Stimulated activated CD8-positive, alpha-beta memory T cell treated with anti-CD3 and anti-CD28 coated beads, Interleukin-7, amount 100 ng/mL, for 48 hours (primary cell): Measurements from ENCODE around the gene RPL36A.
A peak's percentile ranks its signal among the peaks of the same experiment; 100 is the strongest.

Source experiments
- DNase-seq, 2 donors: peaks; one replicate each; pipeline ENCODE4 v3.0.0-alpha.2; 2020; ENCODE audit warnings: low read depth in 1 of 2; ENCODE audit errors: extremely low read depth in 1 of 2

Gene RPL36A

GRCh38 chrX:101390664-101391525 lies at the start of gene RPL36A:
TSS of gene RPL36A (plus strand) at chrX:101391011. CDS start at chrX:101391044, 33 bp downstream.
- DNase-seq: peak; percentile 62 to 78

- DNase-seq: no peak
These were observed 42.9 kb upstream of the RPL36A start for GRCh38 chrX:101347859-101348451.

- peak; percentile 61 to 75 for DNase-seq
These were observed 42.2 kb upstream of the RPL36A start, which contains the start of gene TIMM8A for GRCh38 chrX:101348452-101349192. TSS of gene TIMM8A (minus strand) at chrX:101348742. CDS start at chrX:101348664, 78 bp downstream.

GRCh38 chrX:101349193-101349562 lies 41.6 kb upstream of the RPL36A start:
- no peak for DNase-seq

- DNase-seq: no peak
These were observed 33.5 kb upstream of the RPL36A start for GRCh38 chrX:101357166-101357795.

- DNase-seq: no peak
These were observed 30.8 kb upstream of the RPL36A start for GRCh38 chrX:101359966-101360365.

- DNase-seq: no peak
These were observed 30.4 kb upstream of the RPL36A start for GRCh38 chrX:101360390-101360789.

GRCh38 chrX:101362116-101362515 lies 28.7 kb upstream of the RPL36A start:
- DNase-seq: no peak

- DNase-seq: no peak
These were observed 28.1 kb upstream of the RPL36A start for GRCh38 chrX:101362757-101363156.

GRCh38 chrX:101365301-101365795 lies 25.5 kb upstream of the RPL36A start:
- DNase-seq: no peak

- no peak for DNase-seq
These were observed 22.0 kb upstream of the RPL36A start for GRCh38 chrX:101368800-101369199.

GRCh38 chrX:101369687-101370086 lies 21.1 kb upstream of the RPL36A start:
- no peak for DNase-seq

GRCh38 chrX:101370888-101371504 lies 19.8 kb upstream of the RPL36A start:
- DNase-seq: no peak

- DNase-seq: no peak
These were observed 13.3 kb upstream of the RPL36A start for GRCh38 chrX:101377547-101377946.

- no peak for DNase-seq
These were observed 7.1 kb upstream of the RPL36A start for GRCh38 chrX:101383679-101384205.

GRCh38 chrX:101385026-101385684 lies 5.7 kb upstream of the RPL36A start:
- DNase-seq: no peak

- no peak for DNase-seq
These were observed 4.8 kb upstream of the RPL36A start, which contains the start of gene BTK for GRCh38 chrX:101385795-101386541. TSS of gene BTK (minus strand) at chrX:101386191. CDS start at chrX:101375284, 10,907 bp downstream.

GRCh38 chrX:101386542-101386885 lies 4.3 kb upstream of the RPL36A start:
- no peak for DNase-seq

- no peak for DNase-seq
These were observed 2.2 kb upstream of the RPL36A start for GRCh38 chrX:101388604-101389003.
